GM21367 (cell line): Measurements from ENCODE around the gene NQO2.
"Not testable (repeated sequence)": the region's sequence is repeated elsewhere in the genome, so short reads cannot be mapped to it uniquely, and the experiment has no call there.

Experiments used
- ATAC-seq: cut with Tn5 transposase; IDR thresholded peaks from one replicate; pipeline ENCODE4 v1.9.1; 2021; ENCODE audit not compliant: unreplicated experiment

NQO2 gene

DNA sequence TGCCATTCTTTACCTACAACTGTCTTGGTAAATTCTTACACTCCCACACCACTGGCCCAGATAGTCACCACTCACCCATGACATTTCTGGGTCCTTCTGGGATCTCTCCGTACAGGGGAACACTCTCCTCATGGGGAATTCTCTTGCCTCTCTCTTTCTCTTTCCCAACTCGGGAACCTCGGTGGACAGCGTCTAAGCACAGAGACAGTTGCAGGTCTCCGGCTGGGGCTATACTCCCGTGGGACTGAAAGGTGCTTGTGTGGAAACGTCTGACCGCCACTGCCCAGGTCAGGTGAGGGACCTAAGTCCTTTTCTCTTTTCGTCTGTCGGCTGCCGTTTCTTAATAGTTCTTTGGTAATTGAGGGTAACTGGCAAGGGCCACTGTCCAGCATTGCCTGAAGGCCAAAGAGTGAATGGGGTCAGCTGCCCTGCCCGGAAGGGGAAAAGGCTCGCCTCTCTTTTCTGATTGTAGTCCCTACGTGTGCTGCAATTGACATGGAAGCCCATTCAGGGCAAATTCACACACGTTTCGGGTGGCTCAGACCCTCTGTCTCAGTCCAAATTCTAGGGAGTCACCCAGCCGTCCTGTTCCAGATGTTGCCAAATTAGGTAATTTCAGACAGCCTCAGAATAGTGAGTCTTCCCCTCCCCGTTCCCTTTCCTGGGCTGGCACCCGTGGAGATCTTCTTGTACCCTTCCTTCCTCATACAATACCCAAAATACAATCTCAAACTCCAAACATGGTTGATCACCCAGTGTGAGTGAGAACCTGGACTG is 37.4 kb downstream of the NQO2 start:
- no peak for ATAC-seq

- ATAC-seq: no peak
Measured at GRCh38 chr6:3037638-3038365, 38.1 kb downstream of the NQO2 start.

- no peak for ATAC-seq
Measured at GRCh38 chr6:3039384-3039783, 39.7 kb downstream of the NQO2 start.

DNA sequence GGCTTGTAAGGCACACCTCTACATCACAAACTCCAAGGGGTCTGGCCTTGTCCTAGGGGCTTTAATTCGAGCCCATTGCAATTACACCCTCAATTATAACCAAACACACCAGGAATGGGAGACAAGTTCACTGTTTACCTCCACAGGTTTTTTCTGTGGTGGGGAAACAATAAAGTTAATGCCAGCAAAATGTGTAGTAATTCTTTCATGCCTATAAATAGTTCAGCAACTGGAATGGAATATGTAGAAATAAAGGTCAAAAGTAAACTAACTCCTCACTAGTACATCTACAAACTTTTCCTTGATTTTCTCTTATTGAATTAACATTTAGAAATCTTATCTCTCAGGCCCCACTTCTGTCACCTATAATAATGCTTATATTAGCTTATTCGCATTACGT is 41.5 kb downstream of the NQO2 start:
- no peak for ATAC-seq

- no peak for ATAC-seq
Measured at GRCh38 chr6:3041606-3042005, 41.9 kb downstream of the NQO2 start.

DNA sequence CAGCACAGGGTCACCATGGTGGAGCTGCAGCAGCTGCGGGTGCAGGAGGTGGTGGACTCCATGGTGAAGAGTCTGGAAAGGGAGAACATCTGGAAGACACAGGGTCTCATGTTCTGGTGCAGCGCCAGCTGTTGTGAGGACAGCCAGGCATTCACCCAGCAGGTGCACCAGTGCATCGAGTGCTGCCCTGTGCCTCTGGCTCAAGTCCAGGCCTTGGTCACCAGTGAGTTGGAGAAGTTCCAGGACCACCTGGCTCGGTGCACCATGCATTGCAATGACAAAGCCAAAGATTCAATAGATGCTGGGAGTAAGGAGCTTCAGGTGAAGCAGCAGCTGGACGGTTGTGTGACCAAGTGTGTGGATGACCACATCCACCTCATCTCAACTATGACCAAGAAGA is 45.7 kb downstream of the NQO2 start:
- ATAC-seq: no peak

DNA sequence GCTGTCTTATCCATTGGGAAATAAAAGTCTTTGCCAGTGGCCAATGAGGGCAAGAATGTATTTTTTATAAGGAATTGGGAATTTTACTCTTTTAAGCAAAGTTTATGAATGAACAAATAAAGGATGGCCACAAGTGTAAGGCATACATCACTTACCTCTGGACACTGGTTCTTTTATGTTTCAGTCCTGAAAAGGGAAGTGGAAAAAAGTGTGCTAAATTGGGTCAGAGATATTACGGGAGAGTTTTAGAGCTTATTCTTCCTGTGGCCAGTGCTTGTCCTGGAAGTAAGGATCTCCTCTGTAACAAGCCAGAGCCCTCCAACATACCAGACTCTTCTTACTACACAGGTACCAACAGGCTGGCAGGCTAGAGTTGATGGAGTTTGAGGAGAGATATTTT is 46.1 kb downstream of the NQO2 start:
- ATAC-seq: no peak

DNA sequence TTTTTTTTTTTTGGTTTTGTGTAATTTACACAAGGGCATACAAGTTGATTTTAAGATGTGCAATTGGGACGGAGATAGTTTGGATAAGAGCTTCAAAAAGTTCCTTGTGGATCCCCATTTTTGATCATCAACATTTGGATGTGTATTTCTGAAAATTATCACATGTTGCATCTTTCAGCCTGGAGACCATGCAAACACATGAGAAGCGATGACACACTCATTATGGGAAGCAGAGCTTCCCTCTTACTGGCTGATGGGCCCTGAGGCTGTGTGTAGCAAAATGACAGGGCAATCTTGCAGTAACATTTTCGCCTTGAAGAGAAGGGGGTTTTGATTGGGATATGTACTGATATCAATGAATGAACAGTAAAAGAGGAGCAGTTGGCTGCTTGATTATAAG is 46.6 kb downstream of the NQO2 start:
- no peak for ATAC-seq

- not testable (repeated sequence) for ATAC-seq
Measured at GRCh38 chr6:3048009-3048408, 48.3 kb downstream of the NQO2 start.

- ATAC-seq: no peak
Measured at GRCh38 chr6:3052481-3053230, 53.0 kb downstream of the NQO2 start.

DNA sequence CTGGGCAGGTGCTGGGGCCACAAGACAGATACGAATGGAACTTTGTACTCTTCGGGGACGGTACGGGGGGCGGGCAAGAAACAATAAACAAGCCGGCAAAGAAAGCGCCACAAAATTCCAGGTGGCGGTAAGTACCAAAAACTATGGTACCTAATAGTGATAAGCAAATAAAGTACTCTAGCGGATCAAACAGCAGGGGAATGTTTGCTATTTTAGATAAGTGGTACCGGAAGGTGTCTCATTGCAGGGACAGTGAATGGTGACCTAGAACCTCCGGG is 53.5 kb downstream of the NQO2 start:
- no peak for ATAC-seq

DNA sequence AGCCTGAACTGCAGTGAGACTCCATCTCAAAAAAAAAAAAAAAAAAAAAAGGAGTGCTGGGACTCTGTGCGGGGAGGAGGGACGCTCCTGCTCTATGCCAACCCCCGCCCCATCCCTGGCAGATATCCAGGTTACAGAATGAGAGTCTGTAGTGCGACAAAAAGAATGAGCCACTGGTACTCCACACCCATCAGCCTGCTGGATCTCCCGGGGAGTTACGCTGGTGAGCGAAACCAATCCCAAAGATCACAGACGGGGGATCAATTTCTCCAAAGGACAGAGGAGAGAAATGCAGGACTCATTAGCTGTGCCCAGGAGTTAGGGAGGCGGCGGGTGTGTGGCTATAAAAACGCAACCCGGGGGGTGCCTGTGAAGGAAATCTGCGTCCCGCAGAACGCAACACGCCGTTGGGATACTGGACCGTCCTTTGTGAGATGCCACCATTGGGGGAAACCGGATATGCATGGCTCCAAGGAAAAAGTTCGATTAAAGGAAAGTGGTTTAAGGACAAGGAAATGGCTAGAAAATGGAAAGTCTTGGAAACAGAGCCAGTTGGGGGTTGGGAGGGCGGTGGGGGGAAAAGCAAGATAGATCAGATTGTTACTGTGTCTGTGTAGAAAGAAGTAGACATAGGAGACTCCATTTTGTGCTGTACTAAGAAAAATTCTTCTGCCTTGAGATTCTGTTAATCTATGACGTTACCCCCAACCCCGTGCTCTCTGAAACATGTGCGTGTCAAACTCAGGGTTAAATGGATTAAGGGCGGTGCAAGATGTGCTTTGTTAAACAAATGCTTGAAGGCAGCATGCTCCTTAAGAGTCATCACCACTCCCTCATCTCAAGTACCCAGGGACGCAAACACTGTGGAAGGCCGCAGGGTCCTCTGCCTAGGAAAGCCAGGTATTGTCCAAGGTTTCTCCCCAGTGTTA is 54.8 kb downstream of the NQO2 start:
- ATAC-seq: not testable (repeated sequence)

GRCh38 chr6:3055158-3055499 is 55.4 kb downstream of the NQO2 start:
- not testable (repeated sequence) for ATAC-seq

DNA sequence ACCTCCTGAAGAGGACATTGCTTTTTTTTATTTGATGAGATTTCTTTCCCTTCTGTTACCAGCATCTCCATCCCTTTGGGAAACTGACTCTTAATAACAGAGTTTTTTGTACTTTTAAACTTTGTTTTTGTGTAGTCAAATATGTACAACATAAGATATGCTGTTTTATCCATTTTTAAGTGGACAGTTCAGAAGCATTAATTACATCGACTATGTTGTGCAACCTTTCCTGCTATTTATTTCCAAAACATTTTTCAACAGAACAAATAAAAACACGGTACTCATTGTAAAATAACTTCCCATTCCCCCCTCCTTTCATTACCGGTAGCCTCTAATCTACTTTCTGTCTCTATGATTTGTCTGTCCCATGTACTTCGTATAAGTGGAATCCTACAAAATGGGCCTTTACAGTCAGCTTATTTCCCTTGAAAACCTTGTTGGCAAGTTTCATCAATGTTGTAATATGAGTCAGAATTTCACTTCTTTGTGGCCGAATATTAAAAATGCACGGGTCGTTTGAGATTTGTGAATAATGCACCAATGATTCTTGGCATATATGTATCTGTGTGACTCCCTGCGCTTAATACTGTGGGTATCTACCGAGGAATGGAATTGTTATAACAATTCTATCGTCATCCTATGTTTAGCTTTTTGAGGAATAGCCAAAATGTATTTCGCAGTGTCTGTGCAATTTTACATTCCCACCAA is 57.5 kb downstream of the NQO2 start:
- ATAC-seq: no peak

GRCh38 chr6:3058957-3059356 is 59.3 kb downstream of the NQO2 start:
- no peak for ATAC-seq

DNA sequence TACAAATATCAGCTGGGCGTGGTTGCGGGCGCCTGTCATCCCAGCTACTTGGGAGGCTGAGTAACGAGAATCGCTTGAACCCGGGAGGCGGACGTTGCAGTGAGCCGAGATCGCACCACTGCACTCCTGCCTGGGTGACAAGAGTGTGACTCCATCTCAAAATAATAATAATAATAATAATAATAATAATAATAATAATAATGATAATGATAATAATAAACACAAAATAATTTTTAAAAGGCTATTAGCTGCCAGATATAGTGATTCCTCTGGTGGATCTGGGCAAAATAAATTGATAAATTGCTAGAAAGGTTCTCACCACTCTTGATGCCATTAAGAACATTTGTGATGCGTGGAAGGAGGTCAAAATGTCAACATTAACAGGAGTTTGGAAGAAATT is 60.4 kb downstream of the NQO2 start:
- not testable (repeated sequence) for ATAC-seq

DNA sequence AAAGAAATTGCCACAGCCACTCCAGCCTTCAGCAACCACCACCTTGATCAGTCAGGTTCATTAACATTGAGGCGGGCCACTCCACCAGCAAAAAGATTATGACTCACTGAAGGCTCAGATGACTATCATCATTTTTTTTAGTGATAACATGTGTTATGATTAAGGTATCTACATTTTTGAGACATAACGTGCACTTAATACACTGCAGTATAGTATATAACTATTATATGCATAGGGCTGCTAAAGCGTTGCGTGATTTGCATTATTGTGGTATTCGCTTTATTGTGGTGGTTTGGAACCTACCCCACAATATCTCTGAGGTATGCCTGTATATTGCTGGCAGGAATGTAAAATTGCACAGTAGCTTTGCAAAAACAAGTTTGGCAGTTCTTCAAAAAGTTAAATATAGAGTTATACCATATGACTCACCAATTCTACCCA is 61.8 kb downstream of the NQO2 start:
- ATAC-seq: no peak

- not testable (repeated sequence) for ATAC-seq
Measured at GRCh38 chr6:3063340-3063732, 63.6 kb downstream of the NQO2 start.

- ATAC-seq: peak; percentile 67
Measured at GRCh38 chr6:3063733-3064700, 64.3 kb downstream of the NQO2 start.
